ENCODE measurements around the gene SLC46A2.

The SLC46A2 gene

GRCh38 chr9:112917987-112918362, 27.3 kb upstream of the SLC46A2 start:
- ChIA-PET CTCF (no interaction called here), POLR2A (no interaction called here)
- DNase-seq (ENCODE audit: extremely low spot score), result no peak
- no peak for TF ChIP-seq L3MBTL2 (conservative IDR thresholded peaks at IDR 0.05)
- no peak for TF ChIP-seq LEF1 (IDR thresholded peaks at IDR 0.05; ENCODE audit: borderline replicate concordance)
- TF ChIP-seq HDGF (IDR thresholded peaks at IDR 0.05; ENCODE audit: borderline replicate concordance), result no peak
- no peak for TF ChIP-seq SP1 (IDR thresholded peaks at IDR 0.05)
- TF ChIP-seq PKNOX1 (IDR thresholded peaks at IDR 0.05), result no peak
- no peak for TF ChIP-seq NFRKB (IDR thresholded peaks at IDR 0.05)
- no peak for TF ChIP-seq FOXM1 (IDR thresholded peaks at IDR 0.05; ENCODE audit: borderline replicate concordance)

GRCh38 chr9:112917047-112917986, 26.6 kb upstream of the SLC46A2 start:
- ChIA-PET POLR2A (no interaction called here), CTCF (no interaction called here)
- DNase-seq (ENCODE audit: extremely low spot score), result no peak
- TF ChIP-seq TARDBP (IDR thresholded peaks at IDR 0.05) (no peak), NFRKB (IDR thresholded peaks at IDR 0.05) (no peak), BHLHE40 (IDR thresholded peaks at IDR 0.05; ENCODE audit: borderline replicate concordance) (no peak), ZNF384 (IDR thresholded peaks at IDR 0.05) (no peak)

DNA sequence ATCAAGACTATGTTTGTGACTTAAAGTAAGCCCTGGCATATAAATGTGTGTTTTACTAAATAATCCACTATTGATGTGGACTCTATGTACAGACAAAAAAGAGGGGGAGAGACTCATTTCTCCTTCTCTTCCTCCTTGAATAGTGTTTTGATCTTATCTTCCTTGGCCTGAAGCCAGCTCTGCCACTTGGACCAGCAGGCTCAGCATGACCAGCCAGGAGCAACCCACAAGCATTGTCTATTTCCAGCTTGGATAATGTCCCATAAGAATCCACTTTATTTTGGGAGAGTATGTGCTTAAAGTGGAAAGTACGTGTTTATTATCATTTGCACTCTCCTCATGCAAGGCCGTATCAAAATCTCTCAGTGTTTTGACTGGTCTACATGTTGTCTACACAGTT, 23.8 kb upstream of the SLC46A2 start:
- DNase-seq (ENCODE audit: extremely low spot score), result no peak
- no peak for TF ChIP-seq L3MBTL2 (conservative IDR thresholded peaks at IDR 0.05)
- TF ChIP-seq ELF4 (IDR thresholded peaks at IDR 0.05), result no peak
- no peak for TF ChIP-seq FOXM1 (IDR thresholded peaks at IDR 0.05; ENCODE audit: borderline replicate concordance)
- no peak for TF ChIP-seq BHLHE40 (IDR thresholded peaks at IDR 0.05; ENCODE audit: borderline replicate concordance)
- no peak for TF ChIP-seq SUZ12 (IDR thresholded peaks at IDR 0.05)
- TF ChIP-seq SP1 (IDR thresholded peaks at IDR 0.05), result no peak
- no peak for TF ChIP-seq ZNF384 (IDR thresholded peaks at IDR 0.05)
- TF ChIP-seq CTBP1 (IDR thresholded peaks at IDR 0.05; ENCODE audit: borderline replicate concordance), result no peak
- no peak for TF ChIP-seq HDGF (IDR thresholded peaks at IDR 0.05; ENCODE audit: borderline replicate concordance)
- TF ChIP-seq LEF1 (IDR thresholded peaks at IDR 0.05; ENCODE audit: borderline replicate concordance), result no peak
- TF ChIP-seq TARDBP (IDR thresholded peaks at IDR 0.05), result no peak
- TF ChIP-seq FOXA1 (IDR thresholded peaks at IDR 0.05), result no peak
- no peak for TF ChIP-seq FOXK2 (IDR thresholded peaks at IDR 0.05)
- no peak for TF ChIP-seq PKNOX1 (IDR thresholded peaks at IDR 0.05)
- TF ChIP-seq NFRKB (IDR thresholded peaks at IDR 0.05), result no peak
- no peak for TF ChIP-seq ARNT (IDR thresholded peaks at IDR 0.05)
- ChIA-PET POLR2A (no interaction called here), CTCF (no interaction called here)

GRCh38 chr9:112913326-112913725, 22.6 kb upstream of the SLC46A2 start:
- ChIA-PET POLR2A (interaction anchor here (0.6 kb wide), 1 partner anchor 10 kb away, joined by 3 read pairs; no protein-coding TSS in a partner anchor), CTCF (no interaction called here)
- no peak for DNase-seq (ENCODE audit: extremely low spot score)
- TF ChIP-seq L3MBTL2 (conservative IDR thresholded peaks at IDR 0.05), result no peak
- no peak for TF ChIP-seq LEF1 (IDR thresholded peaks at IDR 0.05; ENCODE audit: borderline replicate concordance)
- TF ChIP-seq FOXM1 (IDR thresholded peaks at IDR 0.05; ENCODE audit: borderline replicate concordance), result no peak
- TF ChIP-seq SP1 (IDR thresholded peaks at IDR 0.05), result no peak
- TF ChIP-seq NFRKB (IDR thresholded peaks at IDR 0.05), result no peak
- TF ChIP-seq BHLHE40 (IDR thresholded peaks at IDR 0.05; ENCODE audit: borderline replicate concordance), result no peak
- TF ChIP-seq SUZ12 (IDR thresholded peaks at IDR 0.05), result no peak
- no peak for TF ChIP-seq CTBP1 (IDR thresholded peaks at IDR 0.05; ENCODE audit: borderline replicate concordance)

GRCh38 chr9:112912636-112913035, 22.0 kb upstream of the SLC46A2 start:
- ChIA-PET POLR2A (no interaction called here), CTCF (no interaction called here)
- TF ChIP-seq SP1 (IDR thresholded peaks at IDR 0.05) (no peak), FOXK2 (IDR thresholded peaks at IDR 0.05) (no peak), PKNOX1 (IDR thresholded peaks at IDR 0.05) (no peak)
- no peak for DNase-seq (ENCODE audit: extremely low spot score)

- ChIA-PET CTCF (interaction anchor here (0.8 kb wide), 1 partner anchor 9 kb away, joined by 4 read pairs; no protein-coding TSS in a partner anchor), POLR2A (no interaction called here)
- no peak for DNase-seq (ENCODE audit: extremely low spot score)
- TF ChIP-seq NFRKB (IDR thresholded peaks at IDR 0.05) (no peak), ZNF384 (IDR thresholded peaks at IDR 0.05) (no peak), LEF1 (IDR thresholded peaks at IDR 0.05; ENCODE audit: borderline replicate concordance) (no peak), CTBP1 (IDR thresholded peaks at IDR 0.05; ENCODE audit: borderline replicate concordance) (no peak), ARNT (IDR thresholded peaks at IDR 0.05) (no peak), FOXA1 (IDR thresholded peaks at IDR 0.05) (no peak)
Observed at GRCh38 chr9:112911736-112912135, 21.1 kb upstream of the SLC46A2 start.

DNA sequence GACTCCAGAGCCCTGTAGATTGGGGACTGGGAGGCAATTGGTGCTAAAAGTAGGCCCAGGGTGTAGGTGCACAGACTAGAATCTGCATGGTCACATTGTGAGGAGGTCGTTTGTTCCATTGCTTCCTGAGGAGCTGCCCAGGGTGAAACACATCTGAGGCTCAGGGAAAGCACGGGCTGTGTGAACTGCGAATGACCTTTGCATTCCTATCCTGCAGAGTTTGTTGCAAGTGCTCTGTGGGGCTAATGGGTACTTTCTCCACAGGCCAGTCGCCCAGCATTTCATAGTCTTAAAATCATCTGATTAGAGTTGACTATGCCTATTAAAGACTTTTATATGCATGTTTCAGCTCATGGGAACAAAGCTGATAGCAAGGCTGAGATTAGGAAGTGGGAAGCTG, 14.4 kb upstream of the SLC46A2 start:
- no peak for DNase-seq (ENCODE audit: extremely low spot score)
- TF ChIP-seq BHLHE40 (IDR thresholded peaks at IDR 0.05; ENCODE audit: borderline replicate concordance), result no peak
- no peak for TF ChIP-seq FOXK2 (IDR thresholded peaks at IDR 0.05)
- no peak for TF ChIP-seq FOXM1 (IDR thresholded peaks at IDR 0.05; ENCODE audit: borderline replicate concordance)
- CTCF ChIA-PET, result no interaction called here
- POLR2A ChIA-PET, result no interaction called here
